ENCODE results near the gene CELSR1.
A peak's percentile ranks its signal among the peaks of the same experiment; 100 is the strongest.
"Not testable (repeated sequence)": the region's sequence is repeated elsewhere in the genome, so short reads cannot be mapped to it uniquely, and the experiment has no call there.

Gene CELSR1

DNA sequence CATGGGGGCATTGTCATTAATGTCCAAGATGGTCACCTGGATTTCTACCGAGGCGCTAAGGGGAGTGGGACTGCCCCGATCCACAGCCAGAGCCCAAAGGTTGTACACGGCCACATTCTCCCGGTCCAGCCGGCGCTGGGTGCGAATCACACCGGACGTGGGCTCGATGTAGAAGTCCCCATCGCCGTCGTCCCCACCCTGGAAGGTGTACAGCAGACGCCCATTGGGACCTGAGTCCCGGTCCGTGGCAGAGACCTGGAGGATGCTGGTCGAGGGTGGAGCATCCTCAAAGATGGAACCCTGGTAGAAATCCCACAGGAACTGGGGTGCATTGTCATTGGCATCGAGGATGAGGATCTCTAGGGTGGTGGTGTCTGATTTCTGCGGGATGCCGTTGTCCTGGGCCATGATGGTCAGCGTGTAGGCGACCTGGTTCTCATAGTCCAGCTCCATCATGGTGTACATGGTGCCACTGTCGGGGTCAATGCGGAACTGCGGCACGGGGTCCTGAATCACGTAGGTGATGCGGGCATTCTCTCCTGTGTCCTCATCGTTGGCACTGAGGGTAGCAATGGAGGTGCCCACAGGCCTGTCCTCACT lies 3.1 kb downstream of the CELSR1 start:
- no peak for DNase-seq (ENCODE audit: low read depth)

DNA sequence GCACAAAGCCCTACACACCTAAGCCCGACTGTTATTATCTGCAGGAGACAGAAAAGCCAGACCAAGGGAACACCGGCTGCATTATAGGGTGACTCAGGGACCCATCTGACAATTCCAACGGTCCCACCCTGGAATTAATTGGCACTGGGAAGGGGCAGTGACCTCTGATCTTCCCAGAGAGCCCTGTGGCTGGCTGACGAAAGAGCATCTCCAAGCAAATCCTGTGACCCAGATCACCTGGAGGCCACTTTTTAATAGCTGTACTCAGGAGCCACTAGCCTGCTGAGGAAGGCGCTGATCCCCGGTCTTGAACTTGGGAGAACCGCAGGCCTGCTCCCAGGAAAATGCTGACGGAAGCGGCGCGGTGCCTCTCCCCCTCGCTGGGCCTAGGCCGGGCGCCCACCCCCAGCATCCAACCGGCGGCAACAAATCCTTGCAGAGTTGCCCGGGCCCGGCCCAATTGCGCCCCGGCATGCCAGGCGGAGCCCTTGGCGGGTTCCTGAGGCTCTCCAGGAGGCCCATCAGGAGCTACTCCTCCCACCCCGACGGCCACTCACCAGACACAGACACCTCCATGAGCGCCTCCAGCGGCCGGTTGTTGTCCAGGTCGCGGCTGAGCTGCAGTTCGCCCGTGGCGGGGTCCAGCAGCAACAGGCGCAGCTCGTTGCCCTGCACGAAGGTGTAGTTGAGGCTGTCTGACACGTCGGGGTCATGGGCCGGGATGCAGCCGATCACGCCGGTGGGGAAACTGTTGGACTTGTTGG lies 4.2 kb downstream of the CELSR1 start:
- no peak for DNase-seq (ENCODE audit: low read depth)

DNA sequence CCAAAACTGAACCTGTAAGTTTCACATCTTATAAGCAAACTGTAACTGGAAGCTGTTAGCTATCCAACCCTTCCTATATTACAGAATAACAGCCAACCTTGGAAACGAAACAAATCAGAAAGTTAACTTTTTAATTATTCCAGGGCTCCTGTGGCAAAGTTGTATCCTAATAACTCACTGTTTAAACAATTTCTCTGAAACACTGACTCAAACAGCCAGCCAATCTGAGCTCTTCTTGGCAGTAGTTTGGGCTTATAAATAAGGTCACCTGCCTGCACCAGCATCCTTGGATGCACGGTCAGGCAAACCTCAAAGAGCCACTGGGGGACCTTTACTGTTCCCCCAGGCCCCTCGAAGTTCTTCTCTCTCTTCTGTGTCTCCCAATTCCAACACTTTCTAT lies 5.0 kb downstream of the CELSR1 start:
- DNase-seq (ENCODE audit: low read depth), result no peak

DNA sequence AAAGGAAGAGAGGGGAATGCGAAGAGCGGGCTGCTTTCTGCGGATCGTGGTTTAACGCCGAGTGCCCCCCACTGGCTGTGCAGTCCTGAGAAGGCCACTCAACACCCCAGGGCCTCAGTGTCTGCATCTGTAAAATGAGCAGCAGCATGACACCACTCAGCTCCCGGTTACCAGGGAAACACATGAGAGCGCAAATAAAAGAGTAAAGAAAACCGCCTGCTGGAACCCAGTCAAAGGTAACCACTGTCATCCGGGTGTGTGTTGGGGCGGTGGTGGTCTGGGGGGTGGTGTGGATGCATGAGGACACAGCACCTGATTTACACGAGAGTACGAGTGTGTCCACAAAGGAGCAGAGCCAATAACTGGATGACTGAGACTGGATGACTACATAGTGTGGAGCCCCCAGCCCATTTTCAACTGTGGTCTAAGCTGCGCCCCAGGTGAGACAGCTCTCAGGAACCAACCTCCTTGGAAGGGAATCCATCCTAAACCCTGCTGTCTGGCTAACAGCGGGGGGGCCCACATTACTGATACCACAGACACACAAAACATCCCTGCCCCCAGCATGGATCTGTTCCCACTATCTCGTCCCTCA lies 5.7 kb downstream of the CELSR1 start:
- no peak for DNase-seq (ENCODE audit: low read depth)

DNA sequence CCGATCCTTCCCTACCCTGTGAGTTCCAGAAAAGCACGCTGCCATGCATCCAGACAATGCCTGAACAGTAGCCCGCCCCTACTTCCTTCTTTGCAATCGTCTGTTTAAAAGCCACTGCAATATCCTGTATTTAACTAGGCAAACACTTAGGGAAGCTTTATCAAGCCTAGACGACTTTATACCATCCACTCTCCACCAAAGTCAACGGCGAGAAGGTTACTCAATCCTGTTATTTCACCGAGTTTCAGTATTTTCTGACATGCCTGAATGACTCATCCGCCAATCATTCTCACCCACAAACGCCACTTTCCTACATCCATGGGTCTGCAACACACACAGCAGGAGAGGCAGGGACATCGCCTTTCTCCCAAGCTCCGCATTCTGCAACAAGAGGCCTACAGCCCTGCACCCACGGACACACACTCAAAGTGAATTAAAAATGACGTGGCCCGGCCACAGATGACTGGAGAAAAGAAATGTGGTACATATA lies 9.3 kb downstream of the CELSR1 start:
- peak; percentile 46 for DNase-seq (ENCODE audit: low read depth)

DNA sequence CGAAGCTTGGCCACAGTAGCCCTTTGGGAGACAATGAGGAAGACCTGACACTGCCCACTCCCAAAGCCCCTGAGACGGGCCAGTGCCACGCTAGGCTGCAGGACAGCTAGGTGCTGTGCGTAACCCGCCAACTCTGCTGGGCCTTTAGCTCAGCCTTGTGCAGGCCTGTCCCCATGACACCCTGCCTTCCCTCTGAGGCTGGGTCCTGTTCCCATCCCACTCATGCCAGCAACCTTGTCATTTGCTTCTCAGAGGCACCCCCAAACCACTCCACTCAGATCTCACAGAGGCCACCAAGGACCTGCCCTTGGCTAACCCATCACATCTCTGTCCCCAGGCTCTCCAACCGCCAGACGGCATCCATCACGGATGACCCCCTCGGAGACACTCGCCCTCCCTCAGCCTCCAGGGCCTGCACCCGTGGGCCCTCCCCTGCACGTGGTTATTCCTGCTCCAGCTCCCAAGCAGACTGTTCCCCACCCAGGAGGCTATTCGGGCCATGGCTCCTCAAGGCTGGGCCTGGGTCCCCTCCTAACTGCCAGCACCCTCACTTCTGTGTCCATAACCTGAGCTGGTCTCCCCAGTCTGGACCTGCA lies 11.1 kb downstream of the CELSR1 start:
- DNase-seq (ENCODE audit: low read depth), result no peak

DNA sequence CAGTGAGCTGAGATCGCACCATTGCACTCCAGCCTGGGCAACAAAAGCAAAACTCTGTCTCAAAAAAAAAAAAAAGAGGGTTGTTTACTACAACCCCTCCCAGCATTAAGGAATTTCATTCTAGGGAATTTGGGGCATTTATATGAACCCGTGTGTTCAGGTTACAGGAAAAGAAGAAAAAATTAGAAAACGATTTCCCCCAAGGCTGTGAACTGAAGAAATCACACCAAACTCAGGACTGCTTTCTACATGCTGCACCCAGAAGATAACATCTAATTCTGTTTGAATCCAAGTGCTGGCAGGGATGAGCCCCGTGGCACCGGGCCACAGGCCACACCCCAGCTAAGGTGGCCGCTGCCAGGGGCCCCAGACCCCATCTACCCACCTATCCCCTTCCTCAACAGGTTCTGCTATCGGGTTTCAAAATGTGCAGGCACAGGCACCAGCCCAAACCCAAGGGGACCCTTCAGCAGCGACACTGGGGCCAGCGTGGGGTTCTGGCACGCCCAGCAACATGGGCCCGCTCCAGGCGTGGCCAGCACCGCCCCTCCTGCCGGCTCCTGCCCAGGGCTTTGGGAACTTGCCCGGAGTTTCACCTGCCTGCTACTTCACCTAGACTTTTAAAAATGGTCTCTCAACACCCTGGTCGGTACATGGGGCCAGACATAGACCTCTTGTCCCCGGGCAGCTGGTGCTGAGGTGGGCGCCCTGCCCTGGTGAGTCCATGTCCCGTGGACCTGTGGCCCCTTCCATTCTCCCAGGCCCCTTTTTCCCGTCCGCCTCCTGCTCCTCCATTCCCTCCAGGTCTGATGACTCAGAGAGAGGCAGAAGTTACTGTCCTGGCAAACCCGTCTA lies 11.8 kb downstream of the CELSR1 start:
- no peak for DNase-seq (ENCODE audit: low read depth)

DNA sequence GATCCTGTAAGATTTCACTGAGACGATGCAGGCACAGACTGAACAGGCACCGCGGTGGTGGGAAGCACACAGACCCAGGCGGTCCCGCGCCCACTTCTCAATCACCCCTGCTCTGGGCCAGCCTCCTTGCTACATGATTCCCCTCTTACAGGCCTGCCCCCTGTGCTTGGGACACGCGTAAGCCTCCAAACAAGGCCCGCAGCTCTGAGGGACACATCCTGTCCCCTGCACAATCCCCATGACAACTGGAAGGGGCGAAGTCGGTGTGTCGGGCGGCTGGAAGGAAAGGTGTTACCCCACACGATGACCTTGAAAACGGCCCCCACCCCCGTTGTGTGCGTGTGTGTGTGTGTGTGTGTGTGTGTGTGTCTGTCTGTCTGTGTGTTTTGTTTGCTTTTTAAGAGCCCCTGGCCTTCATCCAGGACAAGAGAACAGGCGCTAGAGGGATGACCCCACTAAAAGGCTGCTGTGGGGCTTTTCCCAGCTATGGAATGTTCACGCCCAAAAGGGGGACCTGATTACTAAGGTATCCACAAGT lies 13.1 kb downstream of the CELSR1 start:
- no peak for DNase-seq (ENCODE audit: low read depth)

DNA sequence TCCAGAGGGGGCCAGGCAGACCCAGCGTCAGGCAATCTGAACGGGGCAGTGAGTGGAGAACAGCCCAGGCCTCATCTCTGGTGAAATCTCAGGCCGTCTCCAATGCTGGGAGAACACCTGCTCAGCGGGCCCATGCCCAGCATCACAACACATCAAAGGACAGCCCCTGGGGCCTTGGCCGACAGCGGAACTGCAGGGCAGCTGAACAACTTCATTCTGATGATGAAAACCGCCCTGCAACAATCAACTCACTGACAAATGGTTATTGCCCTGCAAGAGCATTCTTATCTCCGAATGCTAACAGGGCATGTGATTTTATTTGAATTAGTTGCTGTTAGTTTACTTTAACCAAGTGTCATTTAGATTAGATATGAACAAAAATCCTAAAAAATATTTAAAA lies 14.6 kb downstream of the CELSR1 start:
- DNase-seq (ENCODE audit: low read depth), result no peak

DNA sequence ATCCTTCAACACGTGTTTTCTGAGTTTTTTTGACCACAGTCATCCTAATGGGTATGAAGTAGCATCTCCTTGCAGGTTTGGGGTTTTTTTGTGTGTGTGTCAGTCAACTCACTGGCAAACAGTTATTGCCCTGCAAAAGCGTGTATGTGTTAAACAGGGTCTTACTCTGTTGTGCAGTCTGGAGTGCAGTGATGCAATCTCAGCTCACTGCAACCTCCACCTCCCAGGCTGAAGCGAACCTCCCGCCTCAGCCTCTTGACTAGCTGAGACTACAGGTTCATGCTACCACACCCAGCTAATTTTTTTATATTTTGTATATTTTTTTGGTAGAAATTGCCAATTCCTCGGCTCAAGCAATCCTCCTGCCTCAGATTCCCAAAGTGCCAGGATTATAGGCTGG lies 15.4 kb downstream of the CELSR1 start:
- DNase-seq (ENCODE audit: low read depth), result no peak

DNA sequence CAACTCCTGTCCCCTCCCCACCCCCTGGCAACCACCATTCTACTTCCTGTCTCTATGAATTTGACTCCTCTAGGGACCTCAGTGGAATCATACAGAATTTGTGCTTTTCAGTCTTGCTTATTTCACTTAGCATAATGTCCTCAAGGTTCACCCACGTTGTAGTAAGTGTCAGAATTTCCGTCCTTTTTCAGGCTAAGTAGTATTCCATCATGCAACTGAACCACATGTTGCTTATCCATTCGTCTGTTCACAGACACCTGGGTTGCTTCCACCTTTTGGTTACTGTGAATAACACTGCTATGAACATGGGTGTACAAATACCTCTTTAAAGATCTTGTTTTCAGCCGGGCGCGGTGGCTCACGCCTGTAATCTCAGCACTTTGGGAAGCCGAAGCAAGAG lies 16.5 kb downstream of the CELSR1 start:
- no peak for DNase-seq (ENCODE audit: low read depth)

DNA sequence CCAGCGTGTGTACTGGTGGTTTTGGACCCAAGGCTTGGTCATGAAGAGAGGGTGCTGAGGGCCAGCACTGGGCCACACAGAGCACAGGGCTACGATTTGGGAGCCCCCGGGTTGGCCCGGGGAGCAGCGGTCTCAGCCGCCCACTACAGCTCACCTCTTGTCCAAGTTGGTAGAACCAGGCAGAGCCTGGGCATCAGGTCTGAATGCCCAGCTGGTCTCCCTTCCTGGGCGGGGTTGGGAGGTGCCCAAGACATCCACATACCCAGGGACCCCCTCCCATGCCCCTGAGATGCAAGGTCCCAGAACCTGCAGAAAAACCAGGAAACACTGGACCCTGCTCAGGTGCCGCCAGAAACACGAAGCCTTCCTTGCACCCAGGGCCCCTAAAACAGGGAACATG lies 18.0 kb downstream of the CELSR1 start:
- no peak for DNase-seq (ENCODE audit: low read depth)

DNA sequence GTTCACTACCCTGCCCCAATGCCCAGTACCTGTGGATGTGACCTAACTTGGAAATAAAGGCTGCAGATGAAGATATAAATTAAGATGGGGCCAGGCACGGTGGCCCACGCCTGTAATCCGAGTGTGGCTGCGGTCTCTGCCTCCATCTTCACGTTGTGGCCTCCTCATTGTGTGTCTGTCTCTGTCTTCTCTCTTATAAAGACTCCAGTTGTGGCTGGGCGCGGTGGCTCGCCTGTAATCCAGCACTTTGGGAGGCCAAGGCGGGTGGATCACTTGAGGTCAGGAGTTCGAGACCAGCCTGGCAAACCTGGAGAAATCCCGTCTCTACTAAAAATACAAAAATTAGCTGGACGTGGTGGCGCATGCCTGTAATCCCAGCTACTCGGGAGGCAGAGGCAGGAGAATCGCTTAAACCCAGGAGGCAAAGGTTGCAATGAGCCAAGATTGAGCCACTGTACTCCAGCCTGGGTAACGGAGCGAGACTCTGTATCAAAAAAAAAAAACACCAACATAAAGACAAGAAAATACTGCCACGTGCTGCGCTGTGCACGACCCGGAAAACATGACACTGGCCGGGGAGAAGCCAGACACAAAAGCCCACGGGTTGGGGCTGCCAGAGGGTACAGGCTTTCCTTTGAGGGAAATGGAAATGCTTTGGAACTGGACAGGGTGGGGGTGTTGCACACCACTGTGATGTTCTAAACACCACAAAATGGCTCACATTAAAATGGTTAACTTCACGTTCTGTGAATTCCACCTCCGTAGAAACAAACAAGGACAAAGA lies 18.7 kb downstream of the CELSR1 start:
- no peak for DNase-seq (ENCODE audit: low read depth)

DNA sequence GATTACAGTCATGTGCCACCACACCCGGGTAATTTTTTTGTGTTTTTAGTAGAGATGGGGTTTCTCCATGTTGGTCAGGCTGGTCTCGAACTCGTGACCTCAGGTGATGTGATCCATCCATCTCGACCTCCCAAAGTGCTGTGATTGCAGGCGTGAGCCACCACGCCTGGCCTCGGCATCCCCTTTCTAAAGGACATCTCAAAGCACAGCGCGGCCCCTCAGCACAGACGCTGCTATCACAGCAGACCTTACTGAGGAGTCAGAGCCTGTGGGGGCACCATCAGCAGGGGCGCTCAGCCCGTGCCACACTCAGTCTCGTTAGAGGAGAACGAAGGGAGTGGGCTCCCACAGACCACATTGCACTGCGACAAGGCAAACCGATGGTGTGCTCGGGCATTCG lies 19.4 kb downstream of the CELSR1 start:
- DNase-seq (ENCODE audit: low read depth), result no peak

DNA sequence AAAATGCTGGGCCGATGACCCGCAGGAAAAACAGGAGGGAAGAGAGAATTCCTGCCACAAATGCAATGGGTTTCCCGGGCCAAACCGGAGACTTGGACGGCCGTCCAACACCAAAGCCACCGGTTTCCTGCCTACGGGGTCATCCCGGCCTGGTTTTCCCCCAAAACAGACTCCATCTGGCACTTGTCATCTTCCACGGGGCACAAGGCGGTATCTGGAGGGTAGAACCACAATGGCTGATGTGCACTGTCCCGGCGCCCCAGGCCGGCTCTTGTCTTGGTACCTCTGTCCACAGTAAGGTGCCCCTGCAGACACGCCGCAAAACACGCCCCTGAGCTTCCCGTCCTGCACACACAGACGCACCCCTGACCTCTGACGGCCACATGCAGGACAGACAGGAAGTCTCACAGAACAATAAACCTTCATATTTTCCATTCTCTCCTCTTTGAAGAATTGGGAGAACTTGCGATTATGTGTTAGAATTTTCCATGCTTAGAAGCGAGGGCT lies 20.1 kb downstream of the CELSR1 start:
- no peak for DNase-seq (ENCODE audit: low read depth)

DNA sequence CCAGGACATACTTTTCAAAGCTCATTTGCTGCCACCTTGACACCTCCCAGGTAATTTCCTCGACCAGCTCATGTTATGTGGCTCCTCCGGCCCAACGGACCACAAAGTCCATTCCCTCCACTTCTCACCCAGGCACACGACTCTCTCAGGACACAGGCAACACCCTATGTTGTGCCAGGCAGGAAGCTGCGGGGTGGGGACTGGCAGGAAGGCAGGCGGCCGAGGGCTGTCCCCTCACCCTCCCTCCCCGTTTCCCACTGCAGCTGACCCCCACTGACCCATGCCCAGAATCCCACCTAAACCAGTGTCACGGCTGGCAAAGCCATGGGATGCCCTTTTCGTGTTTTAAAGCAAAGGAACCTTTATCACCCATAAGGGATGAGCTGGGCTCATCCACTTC lies 20.8 kb downstream of the CELSR1 start:
- DNase-seq (ENCODE audit: low read depth), result no peak

DNA sequence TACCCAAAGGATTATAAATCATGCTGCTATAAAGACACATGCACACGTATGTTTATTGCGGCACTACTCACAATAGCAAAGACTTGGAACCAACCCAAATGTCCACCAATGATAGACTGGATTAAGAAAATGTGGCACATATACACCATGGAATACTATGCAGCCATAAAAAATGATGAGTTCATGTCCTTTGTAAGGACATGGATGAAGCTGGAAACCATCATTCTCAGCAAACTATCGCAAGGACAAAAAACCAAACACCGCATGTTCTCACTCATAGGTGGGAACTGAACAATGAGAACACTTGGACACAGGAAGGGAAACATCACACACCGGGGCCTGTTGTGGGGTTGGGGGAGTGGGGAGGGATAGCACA lies 21.3 kb downstream of the CELSR1 start:
- DNase-seq (ENCODE audit: low read depth), result not testable (repeated sequence)

DNA sequence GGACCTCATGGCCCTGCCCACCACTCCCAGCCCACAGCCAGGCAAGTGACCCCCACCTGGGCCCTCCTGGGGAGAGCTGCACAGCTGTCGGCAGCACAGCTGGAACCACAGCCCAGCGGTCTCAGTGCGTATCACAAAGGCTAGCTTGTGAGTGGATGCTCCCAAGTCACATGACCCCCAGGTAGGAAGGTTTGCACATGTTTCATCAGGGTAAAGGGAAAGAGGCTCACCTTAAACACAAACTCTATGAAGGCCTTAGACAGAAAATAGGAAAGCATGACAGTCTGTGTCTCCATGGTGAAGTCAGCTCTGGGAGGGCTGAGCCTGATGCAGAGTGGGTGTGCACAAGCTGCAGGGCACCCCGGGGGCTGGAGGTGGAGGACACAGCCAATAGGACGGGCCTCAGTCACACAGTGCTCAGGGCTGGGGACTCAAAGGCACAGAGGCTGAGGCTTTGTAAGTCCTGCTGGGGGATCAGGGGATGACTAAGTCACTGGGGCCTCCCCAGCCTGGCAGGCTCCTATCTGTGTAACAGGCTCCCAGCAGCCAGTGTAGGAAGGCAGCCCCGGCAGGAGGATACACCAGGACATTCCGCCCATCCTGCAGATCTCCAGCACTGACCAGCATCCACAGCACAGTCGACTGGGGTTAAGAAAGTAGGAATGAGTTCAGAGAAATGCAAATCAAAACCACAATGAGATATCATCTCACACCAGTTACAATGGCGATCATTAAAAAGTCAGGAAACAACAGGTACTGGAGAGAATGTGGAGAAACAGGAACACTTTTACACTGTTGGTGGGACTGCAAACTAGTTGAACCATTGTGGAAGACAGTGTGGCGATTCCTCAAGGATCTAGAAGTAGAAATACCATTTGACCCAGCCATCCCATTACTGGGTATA lies 22.0 kb downstream of the CELSR1 start:
- DNase-seq (ENCODE audit: low read depth), result no peak

DNA sequence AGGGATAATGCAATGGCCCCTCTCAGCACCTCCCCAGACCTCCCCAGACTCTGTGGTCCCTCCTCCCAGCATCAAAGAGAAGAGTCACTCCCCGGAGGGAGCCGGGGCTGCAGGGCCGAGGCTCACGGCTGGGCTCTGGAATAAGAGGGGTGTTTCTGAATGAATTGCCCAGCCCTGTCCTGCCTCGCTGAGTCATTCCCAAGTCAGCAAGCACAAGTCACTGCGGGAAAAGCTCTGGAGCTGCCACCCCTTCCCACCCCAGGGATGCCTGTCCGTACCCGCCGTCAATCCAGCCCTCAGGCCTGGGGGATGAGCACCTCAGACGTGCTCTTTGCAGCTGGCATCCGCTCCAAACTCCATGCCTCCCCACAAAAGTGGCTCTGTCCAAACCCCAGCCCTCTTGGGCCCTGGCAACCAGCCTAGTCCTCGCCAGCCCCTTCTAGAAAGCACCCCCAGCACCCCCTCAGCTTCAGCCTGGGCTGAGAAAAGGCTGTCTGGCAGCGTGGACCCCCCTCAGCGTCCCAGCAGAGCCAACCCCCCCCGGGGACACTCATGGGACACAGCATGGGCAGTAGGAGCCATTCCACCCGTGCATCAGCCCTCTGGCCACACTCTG lies 22.7 kb downstream of the CELSR1 start:
- no peak for DNase-seq (ENCODE audit: low read depth)
